Kidney epithelial cell (primary cell): Measurements from ENCODE around the gene TEX261. TPM values are rescaled to one million over a fixed set of nuclear protein-coding genes. Genes with fewer than 3 reads are reported as not detected.

Experiments
- DNase-seq: peaks from one replicate; pipeline ENCODE4 v3.0.0-alpha.2; 2010; ENCODE audit warnings: low read depth
- H3K27me3 ChIP-seq: 2 replicates; pipeline ENCODE4 v1.6.0; 2011; ENCODE audit warnings: low read length; ENCODE audit not compliant: control insufficient read depth, insufficient read depth
- H3K36me3 ChIP-seq: 2 replicates; pipeline ENCODE4 v1.5.1; 2011; ENCODE audit warnings: low read length; ENCODE audit not compliant: control insufficient read depth, insufficient read depth
- H3K4me3 ChIP-seq: 2 replicates; pipeline ENCODE4 v1.5.1; 2011; ENCODE audit warnings: low read depth, mild to moderate bottlenecking, control low read depth, low read length
- total RNA-seq: library from RNA; depleted of rRNA; stranded (reverse); fragments of >200 nt; gene quantifications from 2 replicates; pipeline ENCODE4 v1.2.3, GENCODE V29; 2015
- TF ChIP-seq, protein P1 (sequence below): IDR thresholded peaks from 2 replicates; pipeline ENCODE4 v1.5.1; 2011; ENCODE audit warnings: mild to moderate bottlenecking, moderate library complexity, low read length, control low read depth, inconsistent platforms; ENCODE audit not compliant: insufficient read depth, poor library complexity, severe bottlenecking

The TEX261 gene
- total RNA-seq, 1 donor from 2014 or later, result 45.2 TPM

DNA sequence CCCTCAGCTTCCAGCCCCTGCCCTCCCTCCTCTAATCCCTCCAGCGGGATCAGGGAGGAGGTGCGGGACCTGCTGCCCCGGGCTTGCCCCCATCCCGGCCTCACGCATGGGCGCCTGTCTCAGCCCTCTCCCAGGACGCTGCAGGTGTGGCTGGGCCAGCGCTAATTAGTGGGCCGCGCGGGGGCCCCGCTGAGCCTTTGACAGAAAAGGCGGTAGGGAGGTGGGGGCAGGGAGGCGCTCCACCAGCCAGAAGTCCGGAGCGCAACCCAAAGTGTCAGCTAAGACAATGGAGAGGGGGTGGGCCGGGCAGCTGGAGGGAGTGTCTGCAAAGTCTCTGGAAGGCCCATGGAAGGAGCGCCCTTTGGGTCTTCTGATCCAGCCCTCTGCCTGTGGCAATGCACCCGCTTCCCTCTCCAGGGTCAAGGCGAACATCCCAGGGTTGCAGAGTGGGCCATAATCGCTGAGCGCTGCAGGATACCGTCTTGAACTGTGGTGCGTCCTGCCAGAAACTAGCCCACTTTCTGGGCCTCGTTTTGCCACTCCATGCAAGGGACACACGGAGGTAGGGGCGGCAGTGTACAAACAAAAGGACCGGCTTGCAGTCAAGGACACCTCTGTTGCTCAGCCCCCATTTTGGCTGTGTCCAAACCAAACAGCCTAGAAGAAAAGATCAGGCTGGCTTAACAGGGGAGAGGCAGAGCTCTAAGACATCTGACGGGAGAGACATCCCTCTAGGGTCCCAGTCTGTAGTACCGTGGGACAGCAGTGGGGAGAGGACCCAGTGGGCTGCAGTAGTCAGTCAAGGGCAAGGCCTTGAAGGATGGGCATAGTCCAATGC lies 55.5 kb downstream of the TEX261 start:
- DNase-seq, result no peak

DNA sequence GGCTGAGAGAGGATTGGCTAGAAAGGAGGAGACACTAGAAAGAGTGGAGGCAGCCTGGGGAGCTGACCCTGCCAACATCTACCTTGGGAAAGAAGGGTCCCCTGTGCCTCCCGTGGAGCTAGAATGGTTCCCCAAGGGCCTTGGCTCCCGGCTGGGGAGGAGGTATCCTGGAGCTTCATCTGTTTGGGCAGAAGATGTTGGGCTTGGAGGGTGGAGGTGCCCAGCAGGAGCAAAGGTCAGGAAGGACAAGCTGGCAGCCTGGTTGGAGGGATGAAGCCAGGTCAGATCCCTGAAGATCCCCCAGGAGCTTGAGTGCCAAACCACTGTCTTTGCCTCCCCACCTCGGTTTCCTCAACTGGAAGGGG lies 56.1 kb downstream of the TEX261 start:
- no peak overlapping the region for H3K4me3 ChIP-seq
- H3K36me3 ChIP-seq, result no peaks in the 10 kb centered on the region
- peaks cover 43% of the 10 kb centered on the region for H3K27me3 ChIP-seq
- TF ChIP-seq, protein P1, sequence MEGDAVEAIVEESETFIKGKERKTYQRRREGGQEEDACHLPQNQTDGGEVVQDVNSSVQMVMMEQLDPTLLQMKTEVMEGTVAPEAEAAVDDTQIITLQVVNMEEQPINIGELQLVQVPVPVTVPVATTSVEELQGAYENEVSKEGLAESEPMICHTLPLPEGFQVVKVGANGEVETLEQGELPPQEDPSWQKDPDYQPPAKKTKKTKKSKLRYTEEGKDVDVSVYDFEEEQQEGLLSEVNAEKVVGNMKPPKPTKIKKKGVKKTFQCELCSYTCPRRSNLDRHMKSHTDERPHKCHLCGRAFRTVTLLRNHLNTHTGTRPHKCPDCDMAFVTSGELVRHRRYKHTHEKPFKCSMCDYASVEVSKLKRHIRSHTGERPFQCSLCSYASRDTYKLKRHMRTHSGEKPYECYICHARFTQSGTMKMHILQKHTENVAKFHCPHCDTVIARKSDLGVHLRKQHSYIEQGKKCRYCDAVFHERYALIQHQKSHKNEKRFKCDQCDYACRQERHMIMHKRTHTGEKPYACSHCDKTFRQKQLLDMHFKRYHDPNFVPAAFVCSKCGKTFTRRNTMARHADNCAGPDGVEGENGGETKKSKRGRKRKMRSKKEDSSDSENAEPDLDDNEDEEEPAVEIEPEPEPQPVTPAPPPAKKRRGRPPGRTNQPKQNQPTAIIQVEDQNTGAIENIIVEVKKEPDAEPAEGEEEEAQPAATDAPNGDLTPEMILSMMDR, result no peak
- no peak for DNase-seq

More for the DNA sequence above, 55.5 kb downstream of the TEX261 start:
- Histone ChIP-seq H3K27me3 (peaks cover 42% of the 10 kb centered on the region), H3K36me3 (no peaks in the 10 kb centered on the region), H3K4me3 (no peak overlapping the region)
- TF ChIP-seq, protein P1, result no peak

DNA sequence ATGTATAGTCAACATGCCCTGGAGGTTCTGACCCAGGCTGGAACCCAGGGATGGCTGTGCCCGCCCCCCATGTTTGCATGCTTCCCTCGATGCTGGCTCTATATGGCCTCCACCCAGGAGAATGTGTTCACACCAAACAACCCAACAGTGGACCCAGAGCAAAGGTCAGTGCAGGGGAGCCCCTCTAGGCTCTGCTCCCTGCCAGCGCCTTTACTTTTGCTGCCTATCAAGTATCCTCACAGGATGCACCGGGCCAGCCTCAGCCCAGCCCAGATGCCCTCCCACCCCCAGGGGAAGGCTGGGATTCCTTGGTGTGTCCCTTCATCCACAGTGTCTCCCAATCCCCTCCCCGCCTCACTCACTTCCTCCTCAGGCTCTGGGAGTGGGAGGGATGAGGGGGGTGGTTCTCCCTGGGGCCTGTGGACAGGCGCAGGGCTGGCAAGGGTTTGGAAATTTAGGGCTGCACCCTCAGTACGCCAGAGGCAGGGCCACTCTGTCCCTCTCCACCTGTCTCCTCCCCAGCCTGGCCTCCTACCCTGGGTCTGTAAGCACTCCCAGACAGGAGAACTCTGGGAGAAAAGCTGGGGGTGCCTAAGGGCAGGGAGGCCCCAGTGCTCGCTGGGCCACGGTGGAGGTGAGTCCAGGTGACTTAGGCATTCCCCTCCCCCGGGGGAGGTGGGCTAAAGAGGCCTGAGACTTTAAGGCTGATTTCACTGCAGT lies 56.6 kb downstream of the TEX261 start:
- Histone ChIP-seq H3K36me3 (no peaks in the 10 kb centered on the region), H3K4me3 (no peak overlapping the region), H3K27me3 (peaks cover 48% of the 10 kb centered on the region)
- TF ChIP-seq, protein P1, result no peak
- DNase-seq, result no peak

DNA sequence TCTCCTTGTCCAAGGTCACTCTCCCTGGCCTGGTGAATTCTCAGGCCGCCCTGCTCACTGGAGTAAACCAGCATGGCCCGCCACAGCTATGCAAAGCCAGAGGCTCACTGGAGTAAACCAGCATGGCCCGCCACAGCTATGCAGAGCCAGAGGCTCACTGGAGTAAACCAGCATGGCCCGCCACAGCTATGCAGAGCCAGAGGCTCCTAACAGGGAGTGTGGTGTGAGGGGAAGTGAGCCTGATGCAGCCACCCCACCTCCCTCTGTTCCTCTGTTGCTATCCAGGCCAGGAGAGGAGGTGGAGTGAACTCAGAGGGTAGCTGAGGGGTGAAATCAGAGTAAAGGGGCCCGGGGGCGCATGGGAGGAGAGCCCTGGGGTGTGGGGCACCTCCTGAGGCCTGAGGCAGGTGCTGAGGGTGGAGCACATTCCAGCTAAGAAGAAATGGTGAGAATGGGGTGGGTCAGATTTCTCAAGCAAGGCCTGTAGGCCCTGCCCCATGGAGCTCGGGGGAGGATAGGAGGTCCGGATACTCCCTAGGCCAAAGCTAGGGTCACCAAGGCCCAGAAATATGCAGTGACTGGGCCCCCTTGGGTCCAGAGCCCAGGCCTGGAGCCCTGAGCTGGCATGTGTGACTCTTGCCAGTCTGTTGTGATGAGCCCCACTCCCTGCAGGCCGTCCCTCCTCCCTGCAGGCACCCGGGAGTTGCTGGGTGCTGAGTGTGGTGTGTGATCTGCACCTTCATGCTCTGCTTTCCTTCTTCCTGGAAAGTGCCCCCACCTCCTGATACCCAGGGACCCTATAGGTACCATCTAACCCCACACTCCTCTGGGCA lies 57.5 kb downstream of the TEX261 start:
- no peak for DNase-seq
- no peak overlapping the region for H3K4me3 ChIP-seq
- TF ChIP-seq, protein P1, result no peak
- H3K27me3 ChIP-seq, result peaks cover 48% of the 10 kb centered on the region
- H3K36me3 ChIP-seq, result no peaks in the 10 kb centered on the region

DNA sequence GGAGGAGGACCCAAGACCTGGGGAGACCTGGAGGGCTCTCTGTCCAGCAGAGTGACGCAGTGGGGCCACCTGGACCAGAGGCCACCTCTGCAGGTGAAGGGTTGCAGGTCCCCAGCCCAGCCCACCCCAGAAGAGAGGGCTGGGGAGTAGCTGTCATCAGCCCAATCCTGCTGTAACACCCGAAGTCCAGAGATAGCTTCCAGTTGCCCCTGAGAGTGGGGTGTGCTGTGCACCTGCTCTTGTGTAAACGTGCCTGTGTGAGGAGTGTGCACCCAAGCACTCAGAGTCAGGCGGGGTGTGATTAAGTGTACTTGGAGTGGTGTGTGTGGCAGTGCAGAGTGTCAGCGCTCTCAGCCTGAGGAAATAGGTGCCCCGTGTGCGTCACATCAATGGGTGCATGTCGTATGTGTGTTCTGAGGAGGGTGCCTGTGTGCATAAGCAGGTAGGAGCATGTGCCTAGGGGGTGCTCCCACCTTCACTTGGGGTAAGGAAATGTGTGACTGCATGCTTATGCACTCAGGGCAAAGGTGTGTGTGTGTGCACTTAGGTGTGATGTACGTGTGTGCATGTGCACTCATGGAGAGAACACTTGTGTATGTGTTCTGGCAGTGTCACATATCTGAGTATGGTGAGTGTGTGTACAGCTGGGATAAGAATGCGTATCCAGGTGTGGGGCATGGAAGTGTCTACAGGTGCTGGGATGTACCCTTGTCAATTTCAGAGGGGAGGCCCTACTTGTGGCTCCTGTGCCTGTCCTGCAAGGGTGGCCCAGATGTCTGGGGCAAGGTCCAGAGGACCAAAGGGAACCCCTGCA lies 58.3 kb downstream of the TEX261 start:
- no peak overlapping the region for H3K4me3 ChIP-seq
- TF ChIP-seq, protein P1, result no peak
- no peaks in the 10 kb centered on the region for H3K36me3 ChIP-seq
- H3K27me3 ChIP-seq, result peaks cover 48% of the 10 kb centered on the region
- no peak for DNase-seq
